ENCODE results near the gene CA12. TPM values are rescaled to one million over a fixed set of nuclear protein-coding genes. Genes with fewer than 3 reads are reported as not detected.

CA12 gene
- total and polyA plus RNA-seq, 2 of the 8 experiments (the other 6 are each of a cell fraction or from before 2014, with no cell fraction given) = 4.7 to 4.9 TPM

DNA sequence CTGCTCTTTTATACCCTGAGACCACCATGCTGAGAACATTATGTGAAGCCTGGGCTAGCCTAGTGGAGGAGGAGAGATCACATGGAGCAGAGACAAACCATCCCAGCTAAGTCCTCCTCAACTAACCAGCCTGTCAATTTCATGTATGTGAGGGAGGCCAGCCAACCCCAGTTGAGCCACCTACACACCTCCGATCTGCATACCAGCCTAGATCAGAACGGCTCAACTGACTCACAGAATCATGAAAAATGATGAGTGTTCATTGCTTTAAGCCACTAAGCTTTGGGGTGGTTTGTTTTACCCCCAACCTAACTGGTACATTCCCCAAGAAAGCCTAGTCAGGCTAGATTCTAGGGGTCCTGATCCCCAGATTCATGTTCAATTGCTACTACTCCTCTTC is 19.4 kb upstream of the CA12 start:
- no peak overlapping the region for H4K5ac ChIP-seq (ENCODE audit: insufficient read length, low read depth, low read length)
- TF ChIP-seq E2F6 (IDR thresholded peaks at IDR 0.05) (no peak), TBP (IDR thresholded peaks at IDR 0.05; ENCODE audit: low read depth, low read length) (no peak), TAF7 (optimal IDR thresholded peaks at IDR 0.05; ENCODE audit: borderline replicate concordance, low read depth, low read length) (no peak), MAFK (IDR thresholded peaks at IDR 0.05; ENCODE audit: low read depth, low read length) (no peak), HDAC6 (IDR thresholded peaks at IDR 0.05; ENCODE audit: low read depth, low read length) (no peak), BACH1 (IDR thresholded peaks at IDR 0.05; ENCODE audit: low read length) (no peak), JUND (IDR thresholded peaks at IDR 0.05; ENCODE audit: low read length) (no peak), SIRT6 (IDR thresholded peaks at IDR 0.05; ENCODE audit: low read length) (no peak), CBX5 (IDR thresholded peaks at IDR 0.05; ENCODE audit: low read depth, low read length) (no peak), RFX5 (IDR thresholded peaks at IDR 0.05; ENCODE audit: borderline replicate concordance, low read depth, low read length) (no peak)
- no peaks in the 10 kb centered on the region; the same call in 1 of the 2 replicates for H3K23me2 ChIP-seq (ENCODE audit: low read depth, low read length)
- no peak overlapping the region for H3K4me2 ChIP-seq (ENCODE audit: insufficient read depth in 1 of 2, low read depth in 2 of 2, low read length in 2 of 2)
- no peak overlapping the region for H3K56ac ChIP-seq (replicated peaks; ENCODE audit: insufficient read length, low read depth, low read length)
- H2BK12ac ChIP-seq (ENCODE audit: low read depth, low read length) = no peak overlapping the region
- no peak overlapping the region for H3K9ac ChIP-seq (replicated peaks in 1 of 4; ENCODE audit: extremely low read depth in 1 of 4, low read depth in 3 of 4, low read length in 3 of 4)
- ChIA-PET POLR2A (ENCODE audit: partially characterized antibody) (no interaction called here), CTCF (ENCODE audit: partially characterized antibody) (interaction anchor here (0.9 to 2.8 kb wide), 8 partner anchors 11 to 112 kb away, joined by 4 to 25 read pairs (median 6); no protein-coding TSS in a partner anchor)
- FAIRE-seq = no peak
- H3K9me3 ChIP-seq (ENCODE audit: insufficient read depth in 2 of 2, low read depth in 1 of 2, low read length in 1 of 2) = no peaks in the 10 kb centered on the region
- H3K4me1 ChIP-seq (replicated peaks in 1 of 4; ENCODE audit: control insufficient read depth in 3 of 4, insufficient read depth in 4 of 4, low read length in 3 of 4) = peaks cover 0 to 6% (median under 1%) of the 10 kb centered on the region in 4 experiments; a peak in 2 of 7 replicates
- H3K4ac ChIP-seq (replicated peaks; ENCODE audit: insufficient read length, low read depth, low read length) = no peak overlapping the region
- no peak overlapping the region for H3K4me3 ChIP-seq (ENCODE audit: extremely low read depth in 1 of 4, insufficient read depth in 2 of 4, low read depth in 3 of 4, low read length in 4 of 4)
- H3K79me2 ChIP-seq (ENCODE audit: control insufficient read depth in 1 of 2, insufficient read depth in 2 of 2, low read length in 2 of 2) = no peaks in the 10 kb centered on the region
- no peak overlapping the region for H2AFZ ChIP-seq (ENCODE audit: low read length)
- DNase-seq (ENCODE audit: low read depth in 1 of 2, low spot score in 2 of 2) = no peak
- H3K79me1 ChIP-seq (ENCODE audit: low read depth, low read length) = no peaks in the 10 kb centered on the region
- 85% methylated on average over 2 of the region's 2 CpGs; no CpG with 5 or more reads in 1 of the 2 experiments for WGBS, 2 experiments (ENCODE audit: extremely low coverage in 1 of 2, insufficient coverage in 1 of 2, insufficient read length in 1 of 2, insufficient replicate concordance in 2 of 2, low coverage in 1 of 2, low lambda C conversion rate in 2 of 2, missing lambda C conversion rate in 1 of 2)
- no peak overlapping the region for H3K27ac ChIP-seq (ENCODE audit: low read depth, low read length)
- no peaks in the 10 kb centered on the region for H4K20me1 ChIP-seq (replicated peaks in 1 of 2; ENCODE audit: control insufficient read depth in 1 of 2, insufficient read depth in 2 of 2, low read length in 2 of 2)
- 0 out of 2 replicates have a peak overlapping the region, but pooled peaks have one; percentile 6 for H2AK5ac ChIP-seq (ENCODE audit: low read depth, low read length)
- H4K8ac ChIP-seq (ENCODE audit: extremely low read depth, insufficient read depth, low read length) = no peak overlapping the region
- H2BK5ac ChIP-seq (ENCODE audit: low read depth, low read length) = no peak overlapping the region
- no peaks in the 10 kb centered on the region for H3K36me3 ChIP-seq (ENCODE audit: control insufficient read depth in 2 of 4, insufficient read depth in 4 of 4, low read length in 3 of 4)
- no peak overlapping the region for H2BK15ac ChIP-seq (ENCODE audit: low read length)
- H3K23ac ChIP-seq (ENCODE audit: insufficient read length) = no peak overlapping the region
- no peaks in the 10 kb centered on the region; a peak in 2 of 7 replicates for H3K27me3 ChIP-seq (replicated peaks in 1 of 4; ENCODE audit: control insufficient read depth in 3 of 4, extremely low read depth in 1 of 4, insufficient read depth in 3 of 4, low read length in 3 of 4)
- H4K91ac ChIP-seq (replicated peaks; ENCODE audit: insufficient read length, low read length) = no peak overlapping the region
- no peak overlapping the region for H3K18ac ChIP-seq (ENCODE audit: extremely low read depth, low read length)
- no peak overlapping the region for H3K14ac ChIP-seq (ENCODE audit: insufficient read length)
- no peak overlapping the region for H2BK20ac ChIP-seq (ENCODE audit: low read length)
- H2BK120ac ChIP-seq (replicated peaks; ENCODE audit: low read depth, low read length) = no peak overlapping the region
